ENCODE data around the gene ZNF782. TPM values are rescaled to one million over a fixed set of nuclear protein-coding genes. Genes with fewer than 3 reads are reported as not detected.

ZNF782 gene
- total and polyA plus RNA-seq, 2 donors (not counting 1 experiment from before 2014, with no cell fraction given): 1.2 to 2.6 TPM

- Histone ChIP-seq H3K9ac (ENCODE audit: insufficient read depth, low read length) (no peak overlapping the region), H3K9me3 (ENCODE audit: control insufficient read depth, insufficient read depth, low read depth, low read length) (no peaks in the 10 kb centered on the region), H3K4me1 (ENCODE audit: control insufficient read depth, extremely low read depth, insufficient read depth, low read length) (no peaks in the 10 kb centered on the region), H2AFZ (ENCODE audit: low read length) (no peak overlapping the region), H3K79me2 (ENCODE audit: control insufficient read depth, insufficient read depth, low read length) (no peaks in the 10 kb centered on the region), H3K36me3 (ENCODE audit: control insufficient read depth, insufficient read depth, low read length) (no peaks in the 10 kb centered on the region), H4K20me1 (ENCODE audit: control insufficient read depth, extremely low read depth, insufficient read depth, low read length) (no peaks in the 10 kb centered on the region), H3K27ac (ENCODE audit: insufficient read depth, low read length) (no peak overlapping the region), H3K4me3 (replicated peaks in 1 of 4; ENCODE audit: control extremely low read depth in 1 of 4, insufficient read depth in 1 of 4, low read depth in 3 of 4, low read length in 4 of 4) (no peak overlapping the region), H3K27me3 (ENCODE audit: control insufficient read depth, insufficient read depth, low read length) (no peaks in the 10 kb centered on the region), H3K4me2 (ENCODE audit: extremely low read depth, insufficient read depth, low read length) (no peak overlapping the region)
- no peak for DNase-seq (ENCODE audit: low read depth in 2 of 2)
- TF ChIP-seq CTCF (conservative IDR thresholded peaks at IDR 0.05 in 1 of 2, IDR thresholded peaks at IDR 0.05 in 1 of 2; ENCODE audit: low read depth in 1 of 2, low read length in 2 of 2) (no peak), EZH2 (IDR thresholded peaks at IDR 0.05; ENCODE audit: low read length, missing control alignments) (no peak)
These were observed 10.3 kb downstream of the ZNF782 start for GRCh38 chr9:96844040-96844439.

GRCh38 chr9:96818533-96818932, 35.8 kb downstream of the ZNF782 start:
- peak in 1 of 2 donors; percentile 9 for DNase-seq (ENCODE audit: low read depth in 2 of 2)
- no peaks in the 10 kb centered on the region for H3K4me1 ChIP-seq (ENCODE audit: control insufficient read depth, extremely low read depth, insufficient read depth, low read length)
- H3K9ac ChIP-seq (ENCODE audit: insufficient read depth, low read length): no peak overlapping the region
- no peak overlapping the region for H3K27ac ChIP-seq (ENCODE audit: insufficient read depth, low read length)
- no peak overlapping the region for H3K4me3 ChIP-seq (replicated peaks in 1 of 4; ENCODE audit: control extremely low read depth in 1 of 4, insufficient read depth in 1 of 4, low read depth in 3 of 4, low read length in 4 of 4)
- peaks cover 2% of the 10 kb centered on the region for H3K9me3 ChIP-seq (ENCODE audit: control insufficient read depth, insufficient read depth, low read depth, low read length)
- no peaks in the 10 kb centered on the region for H3K79me2 ChIP-seq (ENCODE audit: control insufficient read depth, insufficient read depth, low read length)
- no peak overlapping the region for H3K4me2 ChIP-seq (ENCODE audit: extremely low read depth, insufficient read depth, low read length)
- no peaks in the 10 kb centered on the region for H3K27me3 ChIP-seq (ENCODE audit: control insufficient read depth, insufficient read depth, low read length)
- H4K20me1 ChIP-seq (ENCODE audit: control insufficient read depth, extremely low read depth, insufficient read depth, low read length): no peaks in the 10 kb centered on the region
- no peaks in the 10 kb centered on the region for H3K36me3 ChIP-seq (ENCODE audit: control insufficient read depth, insufficient read depth, low read length)
- no peak overlapping the region for H2AFZ ChIP-seq (ENCODE audit: low read length)
- TF ChIP-seq EZH2 (IDR thresholded peaks at IDR 0.05; ENCODE audit: low read length, missing control alignments) (no peak), CTCF (conservative IDR thresholded peaks at IDR 0.05 in 1 of 2, IDR thresholded peaks at IDR 0.05 in 1 of 2; ENCODE audit: low read depth in 1 of 2, low read length in 2 of 2) (no peak)

GRCh38 chr9:96817973-96818372, 36.3 kb downstream of the ZNF782 start:
- no peak for DNase-seq (ENCODE audit: low read depth in 2 of 2)
- no peaks in the 10 kb centered on the region for H3K27me3 ChIP-seq (ENCODE audit: control insufficient read depth, insufficient read depth, low read length)
- no peak overlapping the region for H3K4me2 ChIP-seq (ENCODE audit: extremely low read depth, insufficient read depth, low read length)
- no peak overlapping the region for H3K9ac ChIP-seq (ENCODE audit: insufficient read depth, low read length)
- no peak overlapping the region for H3K4me3 ChIP-seq (replicated peaks in 1 of 4; ENCODE audit: control extremely low read depth in 1 of 4, insufficient read depth in 1 of 4, low read depth in 3 of 4, low read length in 4 of 4)
- no peaks in the 10 kb centered on the region for H3K4me1 ChIP-seq (ENCODE audit: control insufficient read depth, extremely low read depth, insufficient read depth, low read length)
- TF ChIP-seq EZH2 (IDR thresholded peaks at IDR 0.05; ENCODE audit: low read length, missing control alignments): no peak
- no peak for TF ChIP-seq CTCF (conservative IDR thresholded peaks at IDR 0.05 in 1 of 2, IDR thresholded peaks at IDR 0.05 in 1 of 2; ENCODE audit: low read depth in 1 of 2, low read length in 2 of 2)
- no peak overlapping the region for H2AFZ ChIP-seq (ENCODE audit: low read length)
- no peaks in the 10 kb centered on the region for H4K20me1 ChIP-seq (ENCODE audit: control insufficient read depth, extremely low read depth, insufficient read depth, low read length)
- H3K36me3 ChIP-seq (ENCODE audit: control insufficient read depth, insufficient read depth, low read length): no peaks in the 10 kb centered on the region
- no peaks in the 10 kb centered on the region for H3K79me2 ChIP-seq (ENCODE audit: control insufficient read depth, insufficient read depth, low read length)
- H3K9me3 ChIP-seq (ENCODE audit: control insufficient read depth, insufficient read depth, low read depth, low read length): peaks cover 2% of the 10 kb centered on the region
- H3K27ac ChIP-seq (ENCODE audit: insufficient read depth, low read length): no peak overlapping the region
